HG02870 (cell line): ENCODE results near the gene PHACTR3.
"Not testable (repeated sequence)": the region's sequence is repeated elsewhere in the genome, so short reads cannot be mapped to it uniquely, and the experiment has no call there.

Experiments
- ATAC-seq: cut with Tn5 transposase; IDR thresholded peaks from one replicate; pipeline ENCODE4 v1.9.1; 2021; ENCODE audit warnings: mild to moderate bottlenecking, moderate library complexity; ENCODE audit not compliant: unreplicated experiment

The PHACTR3 gene

DNA sequence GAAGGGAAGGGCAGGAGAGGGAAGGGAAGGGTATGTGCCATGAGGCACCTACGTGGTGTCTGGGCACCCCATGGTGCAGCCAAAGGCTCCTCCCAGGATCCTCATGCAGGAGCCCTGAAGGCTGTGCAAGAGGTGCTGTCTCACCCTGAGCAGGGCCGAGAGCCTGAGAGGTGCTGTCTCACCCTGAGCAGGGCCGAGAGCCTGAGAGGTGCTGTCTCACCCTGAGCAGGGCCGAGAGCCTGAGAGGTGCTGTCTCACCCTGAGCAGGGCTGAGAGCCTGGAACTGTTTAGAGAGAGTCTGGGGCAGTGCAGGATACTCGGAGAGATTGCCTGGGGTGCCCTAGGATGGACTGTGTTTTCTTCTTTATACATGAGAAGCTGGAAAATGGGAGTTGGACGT lies 14.2 kb downstream of the PHACTR3 start:
- ATAC-seq, result not testable (repeated sequence)

GRCh38 chr20:59620860-59621505 lies 16.6 kb downstream of the PHACTR3 start:
- no peak for ATAC-seq

DNA sequence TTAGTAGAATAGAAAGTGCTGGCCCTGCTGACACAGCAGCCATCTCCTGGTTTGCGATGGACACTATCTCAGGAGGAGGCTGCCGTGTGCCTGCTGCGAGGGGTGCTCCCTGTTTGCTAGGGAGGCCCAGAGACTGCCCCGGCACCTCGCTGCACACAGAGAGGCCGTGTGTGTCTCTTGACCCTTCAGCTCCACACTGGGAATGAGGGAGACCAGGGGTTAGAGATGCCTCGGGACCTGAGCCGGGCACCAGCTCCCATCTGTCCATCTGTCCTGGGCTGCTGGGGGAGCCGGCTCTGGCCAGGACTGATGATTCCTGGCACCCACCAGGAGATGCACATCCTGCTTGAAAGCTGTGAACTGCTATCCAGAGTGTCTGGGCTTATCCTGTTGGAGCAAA lies 18.2 kb downstream of the PHACTR3 start:
- no peak for ATAC-seq

DNA sequence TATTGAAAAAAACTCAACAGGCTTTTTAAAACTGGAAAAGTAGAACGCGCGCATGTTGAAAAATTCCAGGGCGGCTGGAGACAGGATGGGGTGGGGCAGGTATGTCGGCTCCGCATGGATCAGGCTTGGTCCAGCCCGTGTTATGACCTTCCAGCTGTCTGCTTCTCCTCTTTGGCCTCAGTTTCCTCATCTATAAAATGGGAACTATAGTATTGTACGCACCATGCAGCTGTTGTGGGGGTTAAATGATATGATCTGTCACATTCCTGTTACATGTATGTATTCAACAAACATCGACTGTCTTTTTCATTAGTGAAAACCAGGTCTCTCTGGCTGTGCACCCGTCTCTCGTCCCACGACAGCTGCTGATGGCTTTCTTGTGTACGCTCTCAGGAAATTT lies 18.8 kb downstream of the PHACTR3 start:
- no peak for ATAC-seq

DNA sequence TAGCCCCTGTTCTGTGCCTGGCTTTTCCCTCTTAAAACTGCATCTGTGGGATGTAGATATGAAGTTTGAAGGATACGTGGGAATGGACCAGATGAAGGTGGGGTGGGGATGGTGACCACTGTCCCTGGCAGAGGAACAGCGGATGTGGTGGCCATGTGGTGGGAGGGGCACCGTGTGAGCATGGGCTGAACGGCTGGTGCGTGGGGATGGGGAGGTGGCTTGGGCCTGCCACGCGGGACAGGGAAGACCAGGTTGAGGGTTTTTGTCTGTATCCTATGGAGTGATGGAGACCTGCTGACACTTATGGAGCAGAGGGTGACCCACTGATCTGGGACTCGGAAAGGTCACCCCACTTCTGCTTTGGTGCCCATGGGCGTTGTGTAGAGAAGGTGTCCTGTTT lies 19.2 kb downstream of the PHACTR3 start:
- ATAC-seq, result no peak

GRCh38 chr20:59624401-59624800 lies 20.1 kb downstream of the PHACTR3 start:
- ATAC-seq, result no peak

- ATAC-seq, result no peak
Measured at GRCh38 chr20:59625214-59625922, 21.0 kb downstream of the PHACTR3 start.

DNA sequence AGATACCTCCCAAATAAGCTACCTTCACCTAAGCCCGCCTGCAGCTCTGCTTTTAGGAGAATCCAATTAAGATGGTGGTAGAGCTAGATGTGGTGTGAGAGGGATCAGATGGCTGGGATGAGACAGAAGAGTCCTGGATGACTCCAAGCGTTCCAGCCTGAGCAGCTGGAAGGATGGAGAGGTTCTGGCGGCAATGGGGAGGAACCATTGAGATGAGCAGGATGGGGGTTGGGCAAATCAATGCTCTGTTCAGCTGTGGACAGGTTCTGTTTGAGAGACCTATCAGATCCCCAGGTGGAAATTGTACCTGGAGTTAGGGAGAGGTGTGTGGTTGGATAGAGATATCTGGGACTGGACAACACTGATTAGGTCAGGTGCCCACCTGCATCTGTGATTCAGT lies 23.0 kb downstream of the PHACTR3 start:
- ATAC-seq, result no peak

DNA sequence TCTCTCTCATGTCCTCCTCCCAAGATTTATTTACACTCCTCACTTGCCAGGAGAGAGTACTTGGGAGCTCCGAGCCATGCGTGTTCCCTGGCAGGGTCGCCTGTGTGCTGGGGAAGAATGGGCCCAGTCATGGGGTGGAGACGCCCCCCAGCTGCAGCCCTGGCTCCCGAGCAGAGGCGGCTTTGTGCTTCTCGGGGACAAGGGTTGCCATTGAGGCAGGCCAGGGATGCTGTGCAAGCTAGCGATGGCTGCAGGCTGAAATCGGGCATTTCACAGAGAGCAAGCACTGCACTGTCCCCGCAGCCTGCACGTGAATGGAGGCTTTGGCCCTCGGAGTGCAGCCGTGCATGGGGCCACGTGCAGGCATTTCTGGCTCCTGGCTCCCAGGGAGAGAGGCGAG lies 23.8 kb downstream of the PHACTR3 start:
- ATAC-seq, result no peak

DNA sequence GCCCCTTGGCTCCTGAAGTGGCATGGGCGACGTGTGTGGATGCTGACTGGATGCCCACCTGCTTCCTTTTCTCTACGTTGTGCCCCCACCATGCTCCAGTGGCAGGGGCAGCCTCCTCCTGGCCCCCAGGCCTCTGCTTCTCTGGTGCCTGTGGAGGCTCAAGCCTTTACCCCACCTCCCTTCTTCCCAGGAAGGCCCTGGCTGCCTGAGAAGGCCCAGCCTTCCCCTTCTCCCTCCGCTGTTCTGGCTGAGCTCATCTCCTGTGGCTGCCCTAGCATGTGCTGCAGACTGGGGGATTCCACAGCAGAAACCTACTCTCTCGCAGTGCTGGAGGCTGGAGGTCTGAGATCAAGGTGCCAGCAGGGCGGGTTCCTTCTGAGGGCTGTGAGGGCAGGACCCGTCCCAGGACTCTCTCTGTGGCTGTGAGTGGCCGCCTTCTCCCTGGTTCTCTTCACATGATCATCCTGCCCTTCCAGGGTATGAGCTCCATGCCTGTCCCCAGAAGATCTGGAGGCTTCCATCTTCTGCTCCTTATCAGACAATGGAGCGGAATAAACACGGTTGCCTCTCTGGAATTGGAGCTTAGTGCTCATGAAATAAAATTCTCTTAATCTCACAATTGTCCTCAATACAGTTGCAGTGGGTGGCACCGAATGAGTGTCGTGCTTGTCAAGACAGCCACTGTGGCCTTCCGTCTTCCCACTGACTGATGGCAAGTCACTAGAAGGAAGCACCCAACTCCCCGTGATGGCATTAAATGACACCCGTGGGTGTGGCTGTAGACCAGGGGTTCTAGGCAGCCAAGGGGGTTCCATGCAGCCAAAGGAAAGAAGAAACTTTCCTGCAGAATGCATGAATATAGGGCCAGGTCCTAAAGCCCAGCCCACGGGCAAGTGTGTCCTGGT lies 25.1 kb downstream of the PHACTR3 start:
- ATAC-seq, result no peak

DNA sequence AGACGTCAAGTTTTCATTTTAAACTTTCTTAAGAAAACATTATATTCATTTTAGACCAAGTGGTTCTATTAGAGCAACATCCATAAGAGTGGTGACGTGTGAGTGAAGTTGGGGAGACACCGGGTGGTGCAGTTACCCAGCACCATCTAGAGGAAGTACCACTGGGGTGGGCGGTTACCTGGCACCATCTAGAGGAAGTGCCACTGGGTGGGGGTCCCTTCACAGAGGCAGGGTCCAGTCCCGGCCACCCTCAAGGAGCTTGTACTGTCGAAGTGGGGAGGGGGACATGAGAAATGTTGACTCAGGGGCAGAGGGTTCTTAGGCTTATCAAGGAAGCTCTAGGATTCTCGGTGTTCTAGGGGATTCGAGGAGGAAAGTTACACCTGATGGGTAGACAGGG lies 26.2 kb downstream of the PHACTR3 start:
- no peak for ATAC-seq

DNA sequence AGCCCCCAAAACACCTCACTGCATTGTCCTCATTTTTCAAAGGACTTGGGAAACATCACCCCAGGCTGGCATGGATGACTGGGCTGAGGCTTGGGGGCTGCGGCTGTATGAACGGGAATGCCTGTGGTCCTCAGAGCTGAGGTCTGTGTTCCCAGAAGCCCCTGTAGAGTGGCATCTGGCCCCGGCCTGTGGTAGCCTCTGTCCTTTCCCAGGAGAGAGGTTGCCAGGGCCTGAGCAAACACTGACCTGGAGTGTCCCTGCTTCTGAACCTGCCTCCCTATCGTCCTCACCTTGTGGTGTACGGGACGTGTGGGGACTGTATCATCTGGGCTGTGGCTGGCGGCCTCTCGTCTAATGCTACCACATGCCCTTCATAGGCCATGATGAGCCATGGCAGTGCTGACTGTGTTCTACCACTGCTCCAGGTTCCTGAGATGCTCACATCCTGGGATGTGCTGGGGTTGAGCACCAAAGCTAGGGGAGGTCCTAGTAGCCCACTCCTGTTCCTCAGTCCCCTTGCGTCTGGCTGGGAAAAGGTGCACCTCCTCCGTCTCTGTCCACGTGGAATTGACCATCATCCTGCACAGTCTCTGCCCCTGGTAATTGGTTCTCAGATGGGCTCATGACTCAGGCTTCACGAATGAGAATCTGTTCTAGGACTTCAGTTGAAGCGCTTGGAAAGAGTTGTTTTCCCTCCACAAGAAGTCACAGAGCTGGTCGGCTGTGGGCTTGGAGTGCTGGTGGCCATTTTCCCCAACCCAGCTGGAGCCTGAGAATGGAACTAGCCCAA lies 27.6 kb downstream of the PHACTR3 start:
- no peak for ATAC-seq

GRCh38 chr20:59632541-59633113 lies 28.3 kb downstream of the PHACTR3 start:
- no peak for ATAC-seq

- ATAC-seq, result no peak
Measured at GRCh38 chr20:59633656-59634251, 29.4 kb downstream of the PHACTR3 start.

DNA sequence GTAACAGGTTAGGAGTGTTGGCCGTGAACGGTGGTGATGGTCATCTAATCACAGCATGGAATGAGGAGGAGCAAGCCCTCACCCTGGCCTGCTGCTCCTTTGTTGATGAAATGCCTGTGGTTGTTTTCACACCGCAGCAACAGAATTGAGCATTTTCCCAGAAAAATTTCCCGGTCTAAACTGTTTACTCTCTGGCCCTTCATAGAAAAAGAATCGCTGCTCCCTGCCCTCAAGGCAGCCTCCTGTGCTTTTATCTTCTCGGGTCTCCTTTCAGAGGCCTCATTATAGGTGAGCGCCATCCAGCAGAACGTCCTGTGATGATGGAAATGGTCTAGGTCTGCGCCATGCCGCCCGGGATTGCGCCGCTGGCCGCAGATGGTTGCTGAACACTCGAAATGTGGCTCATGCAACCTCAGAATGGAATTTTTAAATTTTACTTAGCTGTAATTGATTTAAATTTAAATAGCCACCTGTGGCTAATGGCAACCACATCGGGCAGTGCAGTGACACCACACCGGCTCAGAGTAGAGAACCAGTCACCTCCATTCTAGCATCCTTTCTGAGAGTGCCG lies 30.2 kb downstream of the PHACTR3 start:
- no peak for ATAC-seq

DNA sequence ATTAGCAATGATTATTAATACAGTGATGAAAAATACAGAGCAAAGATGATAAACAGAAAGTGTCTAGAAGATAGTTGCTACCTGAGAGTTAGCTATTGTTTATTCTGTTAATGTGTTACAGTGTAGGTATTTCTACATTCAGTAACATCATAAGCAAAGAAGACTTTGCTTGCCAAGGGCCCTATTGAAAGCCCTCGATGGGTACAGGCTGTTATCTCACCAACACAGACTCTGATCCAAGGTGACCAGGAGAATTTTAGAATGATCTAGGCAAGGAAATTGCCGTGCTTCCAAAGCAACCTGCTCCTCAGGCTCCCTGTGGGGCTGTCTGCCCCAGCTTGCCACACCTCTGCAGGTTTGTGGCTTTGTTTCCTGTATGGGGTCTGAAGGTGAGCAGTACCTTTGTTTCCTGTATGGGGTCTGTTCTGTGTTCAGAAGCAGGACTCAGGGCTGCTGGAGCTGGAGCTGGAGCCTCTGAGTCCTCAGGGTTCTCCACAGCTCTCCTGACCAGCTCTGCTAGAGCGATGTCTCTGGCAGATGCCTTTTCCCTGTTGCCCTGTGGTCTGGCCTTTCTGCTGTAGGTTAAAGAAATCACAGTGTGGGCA lies 32.5 kb downstream of the PHACTR3 start:
- ATAC-seq, result no peak

DNA sequence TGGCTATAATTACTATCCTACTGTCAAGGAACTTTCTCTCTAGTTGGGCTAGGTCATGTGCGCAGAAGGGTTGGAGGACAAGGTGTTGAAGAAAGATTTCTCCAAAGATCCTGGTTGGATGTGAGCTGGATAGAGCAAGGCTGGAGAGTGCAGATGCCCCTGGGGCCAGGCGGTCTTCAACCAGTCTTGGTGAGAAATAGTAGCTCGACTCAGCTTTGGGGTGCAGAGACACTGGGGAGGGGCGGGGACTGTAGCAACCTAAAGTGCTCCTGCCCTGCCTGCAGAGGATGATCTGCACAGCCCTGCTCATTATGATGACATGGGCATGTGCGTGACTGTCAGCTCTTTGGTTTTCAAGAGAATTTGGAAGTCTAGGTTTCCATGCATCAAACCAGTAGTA lies 35.9 kb downstream of the PHACTR3 start:
- no peak for ATAC-seq

GRCh38 chr20:59643615-59644061 lies 39.3 kb downstream of the PHACTR3 start:
- no peak for ATAC-seq

DNA sequence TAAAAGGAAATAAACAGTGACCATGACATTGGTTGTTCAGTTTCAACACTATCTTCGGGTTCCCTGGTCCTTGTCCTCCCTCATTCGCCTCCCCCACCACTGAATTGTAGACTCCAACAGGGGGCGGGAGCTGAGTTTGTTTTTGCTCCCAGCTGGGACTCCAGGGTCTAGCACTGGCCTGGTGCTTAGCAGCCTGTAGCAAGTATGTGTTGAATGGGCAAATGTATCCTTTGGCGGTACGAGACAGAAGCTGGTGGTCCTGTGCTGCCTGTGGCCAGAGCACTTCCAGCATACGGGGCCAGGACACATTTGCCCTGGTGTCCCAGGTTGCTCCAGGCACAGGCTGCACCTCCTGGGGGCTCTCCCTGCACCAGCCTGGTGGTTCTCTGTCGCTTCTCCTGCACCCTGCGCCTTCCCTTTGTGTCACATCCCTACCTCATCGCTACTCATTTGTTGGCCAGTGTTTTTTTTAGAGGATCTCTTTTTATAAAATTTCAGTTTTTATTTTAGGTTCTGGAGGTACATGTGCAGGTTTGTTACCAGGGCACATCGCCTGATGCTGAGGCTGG lies 40.1 kb downstream of the PHACTR3 start:
- no peak for ATAC-seq
